Progenitor cell of endocrine pancreas (in vitro differentiated cells): ENCODE measurements around the gene CXorf66. TPM values are rescaled to one million over a fixed set of nuclear protein-coding genes. Genes with fewer than 3 reads are reported as not detected.
"Not testable (repeated sequence)": the region's sequence is repeated elsewhere in the genome, so short reads cannot be mapped to it uniquely, and the experiment has no call there.

Experiments used
- DNase-seq: peaks from one replicate; pipeline ENCODE4 v3.0.0; 2021; ENCODE audit warnings: low spot score; ENCODE audit not compliant: unreplicated experiment
- H3K27ac Mint-ChIP-seq: 2 replicates; pipeline ENCODE4 v1.8.0; 2021; ENCODE audit warnings: mild to moderate bottlenecking, moderate library complexity, mixed read lengths
- H3K27me3 Mint-ChIP-seq: 2 replicates; pipeline ENCODE4 v1.8.0; 2021; ENCODE audit warnings: mixed read lengths
- H3K36me3 Mint-ChIP-seq: 2 replicates; pipeline ENCODE4 v1.8.0; 2022; ENCODE audit warnings: mixed read lengths; ENCODE audit not compliant: insufficient read depth
- H3K4me1 Mint-ChIP-seq: 2 replicates; pipeline ENCODE4 v1.8.0; 2021; ENCODE audit warnings: low read depth, mixed read lengths
- H3K4me3 Mint-ChIP-seq: 2 replicates; pipeline ENCODE4 v1.8.0; 2021; ENCODE audit warnings: low read depth, mild to moderate bottlenecking, moderate library complexity, mixed read lengths
- H3K9me3 Mint-ChIP-seq: 2 replicates; pipeline ENCODE4 v1.8.0; 2021; ENCODE audit warnings: low read depth, mixed read lengths
- total RNA-seq: library from RNA; stranded (reverse); gene quantifications from 2 replicates; pipeline ENCODE4 v1.2.1, GENCODE V29; 2021
- TF ChIP-seq, protein P1 (sequence below): fragments of 200-600 bp; sonication (generic); IDR thresholded peaks from one replicate; pipeline ENCODE4 v1.5.0; 2021; ENCODE audit warnings: antibody characterized with exemption, mild to moderate bottlenecking; ENCODE audit not compliant: unreplicated experiment

CXorf66 gene
- total RNA-seq, 1 donor from 2014 or later, result not detected

DNA sequence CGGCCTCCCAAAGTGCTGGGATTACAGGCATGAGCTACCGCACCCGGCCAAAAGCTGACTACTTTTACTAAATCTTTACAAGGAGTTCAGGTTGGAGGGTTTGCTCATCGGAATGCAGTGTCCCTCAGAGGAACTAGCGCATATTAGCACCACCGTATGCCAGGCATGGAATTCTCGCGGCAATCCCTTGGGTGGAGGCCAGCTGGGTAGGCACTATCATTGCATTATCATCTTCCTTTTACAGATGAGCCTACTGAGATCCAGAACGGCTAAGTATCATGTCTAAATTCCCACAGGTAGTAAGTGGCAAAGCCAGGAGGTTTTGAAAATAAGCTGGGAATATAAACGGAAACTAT lies 6.1 kb upstream of the CXorf66 start:
- H3K4me3 Mint-ChIP-seq, result peak overlapping the region; percentile 70
- H3K36me3 Mint-ChIP-seq, result no peaks in the 10 kb centered on the region
- H3K9me3 Mint-ChIP-seq, result peaks cover 3% of the 10 kb centered on the region
- H3K27me3 Mint-ChIP-seq, result peaks cover 47% of the 10 kb centered on the region
- TF ChIP-seq, protein P1, sequence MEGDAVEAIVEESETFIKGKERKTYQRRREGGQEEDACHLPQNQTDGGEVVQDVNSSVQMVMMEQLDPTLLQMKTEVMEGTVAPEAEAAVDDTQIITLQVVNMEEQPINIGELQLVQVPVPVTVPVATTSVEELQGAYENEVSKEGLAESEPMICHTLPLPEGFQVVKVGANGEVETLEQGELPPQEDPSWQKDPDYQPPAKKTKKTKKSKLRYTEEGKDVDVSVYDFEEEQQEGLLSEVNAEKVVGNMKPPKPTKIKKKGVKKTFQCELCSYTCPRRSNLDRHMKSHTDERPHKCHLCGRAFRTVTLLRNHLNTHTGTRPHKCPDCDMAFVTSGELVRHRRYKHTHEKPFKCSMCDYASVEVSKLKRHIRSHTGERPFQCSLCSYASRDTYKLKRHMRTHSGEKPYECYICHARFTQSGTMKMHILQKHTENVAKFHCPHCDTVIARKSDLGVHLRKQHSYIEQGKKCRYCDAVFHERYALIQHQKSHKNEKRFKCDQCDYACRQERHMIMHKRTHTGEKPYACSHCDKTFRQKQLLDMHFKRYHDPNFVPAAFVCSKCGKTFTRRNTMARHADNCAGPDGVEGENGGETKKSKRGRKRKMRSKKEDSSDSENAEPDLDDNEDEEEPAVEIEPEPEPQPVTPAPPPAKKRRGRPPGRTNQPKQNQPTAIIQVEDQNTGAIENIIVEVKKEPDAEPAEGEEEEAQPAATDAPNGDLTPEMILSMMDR, result no peak
- no peaks in the 10 kb centered on the region for H3K4me1 Mint-ChIP-seq
- H3K27ac Mint-ChIP-seq, result no peak overlapping the region
- DNase-seq, result no peak

DNA sequence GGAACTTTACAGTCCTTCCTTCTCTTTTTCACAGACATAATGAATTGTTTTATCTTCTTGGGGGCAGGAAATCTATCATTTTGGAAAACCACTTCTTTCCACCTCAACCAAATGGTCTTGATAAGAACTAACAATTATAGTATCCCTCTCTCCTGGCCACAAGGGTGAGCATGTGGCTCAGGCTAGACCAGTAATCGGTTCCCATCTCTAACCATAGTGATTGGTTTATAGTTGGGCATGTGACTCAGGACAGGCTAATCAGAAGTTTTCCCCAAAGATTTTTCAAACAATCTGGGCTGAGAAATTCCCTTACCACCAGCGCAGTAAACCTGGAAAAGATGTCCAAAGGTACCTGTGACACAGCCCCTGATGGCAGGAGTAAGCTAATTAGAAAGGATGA lies 4.0 kb upstream of the CXorf66 start:
- TF ChIP-seq, protein P1, result no peak
- H3K27ac Mint-ChIP-seq, result no peak overlapping the region
- no peak for DNase-seq
- peaks cover 47% of the 10 kb centered on the region for H3K27me3 Mint-ChIP-seq
- H3K4me1 Mint-ChIP-seq, result no peaks in the 10 kb centered on the region
- H3K9me3 Mint-ChIP-seq, result peaks cover under 1% of the 10 kb centered on the region
- no peak overlapping the region for H3K4me3 Mint-ChIP-seq
- no peaks in the 10 kb centered on the region for H3K36me3 Mint-ChIP-seq

DNA sequence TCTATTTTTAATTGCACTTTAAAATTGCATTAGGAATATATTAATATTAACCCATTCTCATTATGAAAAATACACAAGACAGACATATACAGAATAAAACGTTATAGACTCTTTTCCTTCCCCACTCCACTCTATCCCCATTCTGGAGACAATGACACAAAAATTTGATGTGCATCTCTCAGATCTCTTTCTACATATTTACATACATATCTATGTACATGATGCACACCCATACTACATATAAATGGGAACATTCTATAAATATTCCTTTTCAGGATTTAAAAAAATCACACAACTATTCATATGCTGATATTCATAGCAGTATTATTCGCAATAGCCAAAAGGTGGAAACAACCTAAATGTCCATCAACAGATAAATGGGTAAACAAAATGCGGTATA lies 2.4 kb upstream of the CXorf66 start:
- no peak overlapping the region for H3K4me3 Mint-ChIP-seq

DNA sequence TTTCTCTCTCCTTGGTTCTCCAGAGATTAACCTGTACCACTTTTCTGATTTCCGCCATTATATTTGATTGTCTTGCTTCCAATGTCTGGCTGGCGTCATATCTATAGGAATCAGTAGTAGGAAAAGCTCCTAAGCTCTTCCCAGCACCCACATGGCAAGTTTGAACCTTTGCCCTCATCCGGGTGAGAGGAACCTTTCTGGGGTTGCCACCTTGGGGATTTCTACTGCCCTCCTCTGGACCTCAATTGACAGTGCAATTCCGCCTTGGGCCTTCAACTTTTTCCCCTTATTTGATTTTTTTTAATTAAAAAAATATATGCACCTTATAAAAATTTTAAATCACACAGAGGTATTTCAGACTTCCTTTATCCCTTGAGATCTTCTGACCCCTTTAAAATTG lies 2.0 kb upstream of the CXorf66 start:
- H3K27me3 Mint-ChIP-seq, result peaks cover 33% of the 10 kb centered on the region
- no peaks in the 10 kb centered on the region for H3K4me1 Mint-ChIP-seq
- no peak for DNase-seq
- no peak overlapping the region for H3K27ac Mint-ChIP-seq
- H3K36me3 Mint-ChIP-seq, result no peaks in the 10 kb centered on the region
- peaks cover 12% of the 10 kb centered on the region for H3K9me3 Mint-ChIP-seq
- TF ChIP-seq, protein P1, result peak; percentile 31
- no peak overlapping the region for H3K4me3 Mint-ChIP-seq

More for the DNA sequence above, 2.4 kb upstream of the CXorf66 start:
- no peak for DNase-seq
- H3K27me3 Mint-ChIP-seq, result peaks cover 38% of the 10 kb centered on the region
- H3K27ac Mint-ChIP-seq, result no peak overlapping the region
- TF ChIP-seq, protein P1, result no peak
- peaks cover 12% of the 10 kb centered on the region for H3K9me3 Mint-ChIP-seq
- no peaks in the 10 kb centered on the region for H3K36me3 Mint-ChIP-seq
- H3K4me1 Mint-ChIP-seq, result no peaks in the 10 kb centered on the region

DNA sequence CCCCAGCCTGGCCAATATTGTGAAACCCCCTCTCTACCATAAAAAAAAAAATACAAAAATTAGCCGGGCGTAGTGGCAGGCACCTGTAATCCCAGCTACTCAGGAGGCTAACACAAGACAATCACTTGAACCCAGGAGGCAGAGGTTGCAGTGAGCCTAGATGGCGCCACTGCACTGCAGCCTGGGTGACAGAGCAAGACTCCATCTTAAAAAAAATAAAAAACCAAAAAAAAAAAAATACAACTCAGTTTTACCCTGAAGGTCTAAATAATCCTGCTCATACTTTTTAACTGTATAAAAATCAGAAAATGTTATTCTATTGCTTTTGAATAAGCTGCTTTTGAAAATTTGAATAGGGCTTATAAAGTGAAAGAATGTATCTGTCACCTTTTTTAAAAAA lies 838 bp upstream of the CXorf66 start:
- not testable (repeated sequence) for DNase-seq, H3K4me3 Mint-ChIP-seq, H3K27ac Mint-ChIP-seq, H3K36me3 Mint-ChIP-seq, H3K4me1 Mint-ChIP-seq
- TF ChIP-seq, protein P1, result peak; percentile 55
- Mint-ChIP-seq H3K9me3 (peaks cover 12% of the 10 kb centered on the region), H3K27me3 (peaks cover 22% of the 10 kb centered on the region)

DNA sequence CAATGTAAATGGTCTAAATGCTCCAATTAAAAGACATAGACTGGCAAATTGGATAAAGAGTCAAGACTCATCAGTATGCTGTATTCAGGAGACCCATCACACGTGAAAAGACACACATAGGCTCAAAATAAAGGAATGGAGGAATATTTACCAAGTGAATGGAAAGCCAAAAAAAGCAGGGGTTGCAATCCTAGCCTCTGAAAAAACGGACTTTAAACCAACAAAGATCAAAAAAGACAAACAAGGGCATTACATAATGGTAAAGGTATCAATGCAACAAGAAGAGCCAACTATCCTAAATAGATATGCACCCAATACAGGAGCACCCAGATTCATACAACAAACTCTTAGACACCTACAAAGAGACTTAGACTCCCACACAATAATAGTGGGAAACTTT lies 4.2 kb downstream of the CXorf66 start:
- H3K27ac Mint-ChIP-seq, DNase-seq, H3K4me3 Mint-ChIP-seq, H3K4me1 Mint-ChIP-seq, H3K27me3 Mint-ChIP-seq, H3K36me3 Mint-ChIP-seq: not testable (repeated sequence)
- H3K9me3 Mint-ChIP-seq, result peaks cover 19% of the 10 kb centered on the region
